H9 (cell line): ENCODE measurements around the gene MALT1. TPM values are rescaled to one million over a fixed set of nuclear protein-coding genes. Genes with fewer than 3 reads are reported as not detected.

Experiments used
- DNase-seq: peaks from one replicate; pipeline ENCODE4 v3.0.0-alpha.2; 2017
- H2AFZ ChIP-seq: one replicate; pipeline ENCODE4 v1.6.1; 2013; ENCODE audit warnings: mild to moderate bottlenecking, low read length, control low read depth, moderate library complexity
- H2AK5ac ChIP-seq: 2 replicates; pipeline ENCODE4 v1.6.1; 2013; ENCODE audit warnings: low read length, control low read depth, mixed read lengths; ENCODE audit not compliant: insufficient read length
- H2BK120ac ChIP-seq: one replicate; pipeline ENCODE4 v1.6.1; 2013; ENCODE audit warnings: low read depth, mild to moderate bottlenecking, low read length, control low read depth, inconsistent platforms; ENCODE audit not compliant: poor library complexity, severe bottlenecking
- H2BK12ac ChIP-seq: 2 replicates; pipeline ENCODE4 v1.6.1; 2013; ENCODE audit warnings: low read length, control low read depth, mixed read lengths, low read depth; ENCODE audit not compliant: insufficient read length
- H2BK15ac ChIP-seq: 2 replicates; pipeline ENCODE4 v1.6.1; 2013; ENCODE audit warnings: low read depth, low read length, control low read depth
- H2BK20ac ChIP-seq: one replicate; pipeline ENCODE4 v1.6.1; 2013; ENCODE audit warnings: low read depth, mild to moderate bottlenecking, low read length, control low read depth, inconsistent platforms; ENCODE audit not compliant: poor library complexity, severe bottlenecking
- H2BK5ac ChIP-seq: 2 replicates; pipeline ENCODE4 v1.6.1; 2013; ENCODE audit warnings: low read length, control low read depth, mixed read lengths; ENCODE audit not compliant: insufficient read length
- H3K14ac ChIP-seq: 2 replicates; pipeline ENCODE4 v1.6.1; 2013; ENCODE audit warnings: low read length, control low read depth; ENCODE audit not compliant: insufficient read depth
- H3K18ac ChIP-seq: 2 replicates; pipeline ENCODE4 v1.6.1; 2013; ENCODE audit warnings: low read depth, mild to moderate bottlenecking, mixed read lengths, low read length, control low read depth; ENCODE audit not compliant: insufficient read length
- H3K23ac ChIP-seq: 2 replicates; pipeline ENCODE4 v1.6.1; 2013; ENCODE audit warnings: low read length, control low read depth, mixed read lengths, low read depth; ENCODE audit not compliant: insufficient read length
- H3K23me2 ChIP-seq: 2 replicates; pipeline ENCODE4 v1.6.1; 2013; ENCODE audit warnings: low read depth, mild to moderate bottlenecking, mixed read lengths, low read length, control low read depth; ENCODE audit not compliant: insufficient read length, poor library complexity, severe bottlenecking
- H3K27ac ChIP-seq: 2 replicates; pipeline ENCODE4 v1.5.1; 2013; ENCODE audit warnings: low read length, control low read depth, mixed read lengths, low read depth; ENCODE audit not compliant: insufficient read length
- H3K27me3 ChIP-seq: 2 replicates; pipeline ENCODE4 v1.6.1; 2013; ENCODE audit warnings: low read length, control low read depth, inconsistent platforms; ENCODE audit not compliant: insufficient read depth
- H3K4ac ChIP-seq: 2 replicates; pipeline ENCODE4 v1.6.1; 2013; ENCODE audit warnings: low read depth, mild to moderate bottlenecking, control low read depth, inconsistent platforms, low read length, moderate library complexity
- H3K4me1 ChIP-seq: 2 replicates; pipeline ENCODE4 v1.6.1; 2013; ENCODE audit warnings: low read length, control low read depth, inconsistent platforms; ENCODE audit not compliant: insufficient read depth
- H3K4me2 ChIP-seq: 2 replicates; pipeline ENCODE4 v1.6.1; 2013; ENCODE audit warnings: low read length, control low read depth, mixed read lengths; ENCODE audit not compliant: insufficient read length, insufficient read depth
- H3K56ac ChIP-seq: 2 replicates; pipeline ENCODE4 v1.6.1; 2013; ENCODE audit warnings: low read depth, mild to moderate bottlenecking, mixed read lengths, low read length, control low read depth; ENCODE audit not compliant: insufficient read length
- H3K79me1 ChIP-seq: 2 replicates; pipeline ENCODE4 v1.6.1; 2013; ENCODE audit warnings: low read depth, mild to moderate bottlenecking, moderate library complexity, low read length, control low read depth, inconsistent platforms; ENCODE audit not compliant: insufficient read depth, poor library complexity, severe bottlenecking
- H3K79me2 ChIP-seq: 2 replicates; pipeline ENCODE4 v1.6.1; 2013; ENCODE audit warnings: low read length, control low read depth, inconsistent platforms; ENCODE audit not compliant: insufficient read depth
- H3K9ac ChIP-seq: 2 replicates; pipeline ENCODE4 v1.6.1; 2013; ENCODE audit warnings: low read length, control low read depth, mixed read lengths; ENCODE audit not compliant: insufficient read length; ENCODE audit errors: extremely low read depth
- H3K9me3 ChIP-seq: one replicate; pipeline ENCODE4 v1.6.1; 2013; ENCODE audit warnings: low read depth, low read length, inconsistent platforms; ENCODE audit not compliant: control insufficient read depth
- H3T11ph ChIP-seq: one replicate; pipeline ENCODE4 v1.6.1; 2013; ENCODE audit warnings: mild to moderate bottlenecking, low read length, control low read depth, inconsistent platforms
- H4K20me1 ChIP-seq: one replicate; pipeline ENCODE4 v1.6.1; 2013; ENCODE audit not compliant: control insufficient read depth, insufficient read length, insufficient read depth
- H4K5ac ChIP-seq: 2 replicates; pipeline ENCODE4 v1.6.1; 2013; ENCODE audit warnings: low read depth, mild to moderate bottlenecking, mixed read lengths, low read length, control low read depth; ENCODE audit not compliant: insufficient read length
- H4K8ac ChIP-seq: replicated peaks from 2 replicates; pipeline ENCODE4 v1.6.1; 2013; ENCODE audit warnings: low read length, control low read depth, mixed read lengths, low read depth; ENCODE audit not compliant: insufficient read length
- H4K91ac ChIP-seq: 2 replicates; pipeline ENCODE4 v1.6.1; 2013; ENCODE audit warnings: low read depth, mild to moderate bottlenecking, moderate library complexity, mixed read lengths, low read length, control low read depth; ENCODE audit not compliant: insufficient read length
- H3K27ac Mint-ChIP-seq, 3 experiments: 2 replicates in 2 of 3; 3 replicates in 1 of 3; pipeline ENCODE4 v1.8.0; 2020 to 2021; ENCODE audit warnings: mixed read lengths in 3 of 3, mild to moderate bottlenecking in 1 of 3, moderate library complexity in 1 of 3
- H3K27me3 Mint-ChIP-seq: 2 replicates; pipeline ENCODE4 v1.8.0; 2021; ENCODE audit warnings: low read depth, mild to moderate bottlenecking, moderate library complexity, mixed read lengths
- H3K36me3 Mint-ChIP-seq, 3 experiments: 2 replicates in 2 of 3; 3 replicates in 1 of 3; pipeline ENCODE4 v1.8.0; 2020 to 2021; ENCODE audit warnings: low read depth in 3 of 3, mixed read lengths in 3 of 3; ENCODE audit not compliant: insufficient read depth in 1 of 3
- H3K4me1 Mint-ChIP-seq, 2 experiments: 2 replicates each; pipeline ENCODE4 v1.8.0; 2020; ENCODE audit warnings: mixed read lengths in 2 of 2
- H3K4me3 Mint-ChIP-seq, 2 experiments: 2 replicates in 1 of 2; 3 replicates in 1 of 2; pipeline ENCODE4 v1.8.0; 2020 to 2021; ENCODE audit warnings: mild to moderate bottlenecking in 2 of 2, mixed read lengths in 2 of 2, moderate library complexity in 1 of 2
- H3K9me3 Mint-ChIP-seq, 2 experiments: 2 replicates in 1 of 2; 3 replicates in 1 of 2; pipeline ENCODE4 v1.8.0; 2020; ENCODE audit warnings: mild to moderate bottlenecking in 2 of 2, mixed read lengths in 2 of 2, moderate library complexity in 1 of 2
- CTCF ChIP-seq: fragments of 200-600 bp; sonication (generic); conservative IDR thresholded peaks from 3 replicates; pipeline ENCODE4 v1.8.0; 2021; ENCODE audit warnings: antibody characterized with exemption, mild to moderate bottlenecking
- WGBS: extraction: QIAGEN DNeasy Blood & Tissue Kit; methylation state at CpG from one replicate; pipeline ENCODE4 v1.1.7; 2013; ENCODE audit warnings: missing lambda C conversion rate, low lambda C conversion rate, mixed read lengths; ENCODE audit not compliant: insufficient read length; ENCODE audit errors: extremely low coverage; 5-methylcytosine and 5-hydroxymethylcytosine counted together
- total RNA-seq: library from RNA; stranded (reverse); gene quantifications from 2 replicates; pipeline ENCODE4 v1.2.1, GENCODE V29; 2021

Gene MALT1
- total RNA-seq, 1 experiment from 2014 or later: 18.1 TPM

GRCh38 chr18:58788971-58789875, 118.0 kb downstream of the MALT1 start:
- H3K79me2 ChIP-seq: no peaks in the 10 kb centered on the region
- no peak overlapping the region for H3K4me3 Mint-ChIP-seq
- H3K27me3 Mint-ChIP-seq: no peaks in the 10 kb centered on the region; the same call in 1 of the 2 replicates
- H3K9ac ChIP-seq: peak overlapping the region; percentile 33
- H3K23ac ChIP-seq: no peak overlapping the region
- peak overlapping the region; percentile 53 for H2AFZ ChIP-seq
- no CpG with 5 or more reads among the region's 11 CpGs for WGBS
- H4K8ac ChIP-seq: no peak overlapping the region
- H3K56ac ChIP-seq: no peak overlapping the region
- no peak overlapping the region for H4K5ac ChIP-seq
- no peak overlapping the region for H3K14ac ChIP-seq
- no peak overlapping the region for H4K91ac ChIP-seq
- no peak overlapping the region for H2BK120ac ChIP-seq
- H3K27me3 ChIP-seq: no peaks in the 10 kb centered on the region
- peak; percentile 64 for DNase-seq
- no peaks in the 10 kb centered on the region for H3K9me3 ChIP-seq
- no peaks in the 10 kb centered on the region for H3K9me3 Mint-ChIP-seq
- no peaks in the 10 kb centered on the region for H3K79me1 ChIP-seq
- H3K27ac ChIP-seq: no peak overlapping the region
- no peak for TF ChIP-seq CTCF
- H3K18ac ChIP-seq: no peak overlapping the region
- no peak overlapping the region for H3K4ac ChIP-seq
- no peak overlapping the region for H2BK5ac ChIP-seq
- H3K4me1 Mint-ChIP-seq: peaks cover 33 to 42% of the 10 kb centered on the region in 2 experiments
- peak overlapping the region; percentile 27 for H2BK20ac ChIP-seq
- H2BK12ac ChIP-seq: no peak overlapping the region
- peak overlapping the region in 2 of 3 experiments; percentile 10 to 91; a peak in 2 of 7 replicates for H3K27ac Mint-ChIP-seq
- no peak overlapping the region for H2BK15ac ChIP-seq
- no peaks in the 10 kb centered on the region for H4K20me1 ChIP-seq
- peaks cover 15% of the 10 kb centered on the region for H3K4me1 ChIP-seq
- no peaks in the 10 kb centered on the region for H3K23me2 ChIP-seq
- H3T11ph ChIP-seq: peak overlapping the region; percentile 8
- H3K36me3 Mint-ChIP-seq: no peaks in the 10 kb centered on the region; a peak in 1 of 7 replicates
- no peak overlapping the region for H2AK5ac ChIP-seq
- no peak overlapping the region for H3K4me2 ChIP-seq
